GM23248 (cell line): ENCODE results near the gene TMEM151B.

Experiments used
- EZH2 ChIP-seq: fragments of 200-600 bp; sonication (generic); IDR thresholded peaks from 2 replicates; pipeline ENCODE4 v1.6.1; 2018; ENCODE audit warnings: antibody characterized with exemption, mild to moderate bottlenecking; ENCODE audit not compliant: insufficient read depth, poor library complexity, severe bottlenecking
- EZH2phosphoT487 ChIP-seq: fragments of 200-600 bp; sonication (generic); IDR thresholded peaks from 2 replicates; pipeline ENCODE4 v1.6.1; 2018; ENCODE audit warnings: antibody characterized with exemption, moderate library complexity, mild to moderate bottlenecking, low read depth; ENCODE audit not compliant: insufficient read depth

DNA sequence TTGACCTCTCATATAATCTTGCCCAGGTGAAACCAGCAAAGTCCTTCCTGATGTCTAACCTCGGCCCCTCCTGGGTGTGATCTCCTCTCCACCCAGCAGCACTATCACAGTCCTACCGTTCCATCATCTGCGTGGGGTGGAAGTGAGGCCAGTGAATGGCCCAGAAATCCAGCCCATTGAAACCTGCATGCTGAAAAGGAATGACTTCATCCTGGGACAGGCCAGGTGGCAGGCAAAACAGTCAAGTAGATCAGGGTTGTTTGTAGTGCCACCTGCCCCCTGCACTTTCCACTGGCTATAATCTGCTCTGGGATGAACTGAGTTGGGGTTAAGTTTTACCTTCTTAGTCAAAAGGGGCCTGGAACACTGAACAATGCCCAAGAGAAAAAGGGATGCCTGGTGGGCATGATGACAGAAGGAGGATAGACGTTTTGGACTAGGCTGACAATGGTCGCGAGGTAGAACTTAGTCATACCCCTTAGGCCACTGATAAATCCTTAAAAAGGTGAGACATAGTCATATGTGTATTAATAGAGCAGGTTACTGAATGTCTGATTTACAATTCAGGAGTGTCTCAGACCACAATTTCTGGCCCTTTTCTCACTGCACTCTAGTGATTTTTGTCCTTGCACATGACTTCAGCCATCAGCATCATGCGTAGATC is 31.4 kb upstream of the TMEM151B start:
- TF ChIP-seq EZH2 (no peak), EZH2phosphoT487 (no peak)
